LNCAP (cell line): ENCODE measurements around the gene MSI2.

Experiments
- CTCF ChIP-seq: fragments of 450-650 bp; IDR thresholded peaks from 2 replicates; pipeline ENCODE4 v1.5.1; 2017; ENCODE audit warnings: mild to moderate bottlenecking

Gene MSI2

GRCh38 chr17:57282296-57282695 is 26.0 kb downstream of the MSI2 start:
- TF ChIP-seq CTCF = no peak

DNA sequence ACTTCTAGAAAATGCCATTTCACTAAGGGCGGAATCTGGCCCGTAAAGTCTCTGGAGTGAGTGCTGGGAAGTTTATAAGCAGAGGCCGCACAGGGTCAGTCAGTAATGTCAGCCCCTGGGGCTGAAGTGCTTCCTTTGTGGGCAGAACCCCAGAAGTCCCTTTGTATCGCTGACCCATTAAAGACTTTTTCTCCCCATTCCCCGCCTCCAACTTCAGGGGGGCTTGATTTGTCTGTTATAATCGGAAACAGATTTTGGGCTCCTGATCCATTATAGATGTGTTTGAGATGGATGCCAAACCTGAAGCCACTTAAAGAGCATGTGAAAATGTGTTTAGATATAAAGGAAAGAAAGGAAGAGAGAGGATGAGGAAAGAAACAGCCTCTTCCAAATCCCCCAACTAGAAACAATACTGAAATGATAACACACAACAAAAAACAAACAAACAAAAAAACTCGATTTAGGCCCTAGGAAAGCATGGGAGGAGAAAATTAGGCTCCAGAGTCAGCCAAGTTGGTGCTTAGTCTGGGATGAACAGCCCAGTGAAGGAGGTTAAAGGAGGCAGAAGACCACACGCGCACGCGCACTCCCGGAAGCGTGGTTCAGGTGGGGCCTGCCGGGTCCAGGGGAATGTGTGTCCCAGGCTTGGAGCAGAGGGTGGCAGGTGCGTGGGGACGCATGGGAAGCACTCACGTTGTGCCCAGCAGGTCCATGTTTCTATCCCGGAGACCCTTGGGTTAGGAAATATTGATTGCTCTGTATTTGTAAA is 27.1 kb downstream of the MSI2 start:
- no peak for TF ChIP-seq CTCF

GRCh38 chr17:57284583-57284982 is 28.3 kb downstream of the MSI2 start:
- no peak for TF ChIP-seq CTCF

- TF ChIP-seq CTCF = no peak
These were observed 28.8 kb downstream of the MSI2 start for GRCh38 chr17:57284984-57285646.

- TF ChIP-seq CTCF = no peak
These were observed 29.4 kb downstream of the MSI2 start for GRCh38 chr17:57285701-57286100.

GRCh38 chr17:57286399-57287105 is 30.2 kb downstream of the MSI2 start:
- TF ChIP-seq CTCF = no peak

DNA sequence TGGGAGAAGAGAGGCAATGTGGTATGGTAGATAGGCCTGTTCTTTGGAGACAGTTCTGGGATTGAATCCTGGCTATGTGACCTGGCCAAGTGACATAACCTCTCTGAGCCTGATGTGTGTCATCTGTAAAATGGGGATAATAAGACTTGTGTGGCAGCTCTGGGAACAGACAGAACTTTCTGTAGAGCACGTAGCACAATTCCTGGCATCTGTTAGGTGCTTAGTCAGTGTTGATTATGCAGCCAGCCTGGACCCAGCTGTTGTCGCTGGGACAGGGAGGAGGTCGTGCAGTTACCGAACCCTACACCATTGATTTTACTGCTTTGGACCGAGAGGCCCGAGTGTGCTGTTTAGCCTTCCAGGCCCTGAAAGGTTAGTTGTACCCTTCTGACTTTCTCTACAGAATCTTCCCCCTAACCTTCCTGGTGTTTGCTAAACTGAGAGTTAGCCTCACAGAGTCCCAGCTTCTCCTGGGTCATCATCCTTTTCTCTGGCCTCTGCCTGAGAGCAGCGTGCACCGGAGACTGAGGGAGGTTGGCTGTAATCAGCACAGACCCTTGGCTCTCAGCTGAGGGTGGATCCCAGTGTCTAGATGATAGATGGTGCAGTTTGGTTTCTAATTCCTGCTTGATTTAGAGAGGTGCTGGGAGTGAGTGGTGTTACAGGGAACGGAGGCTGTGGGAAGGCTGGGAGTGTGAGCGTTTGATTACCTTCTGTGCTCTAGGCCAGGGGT is 31.9 kb downstream of the MSI2 start:
- TF ChIP-seq CTCF = no peak
